ENCODE results near the gene CNR2. TPM values are rescaled to one million over a fixed set of nuclear protein-coding genes. Genes with fewer than 3 reads are reported as not detected.
"Not testable (repeated sequence)": the region's sequence is repeated elsewhere in the genome, so short reads cannot be mapped to it uniquely, and the experiment has no call there.

CNR2 gene
- polyA plus RNA-seq (2013, experiment 1 of 2; ENCODE audit: insufficient read length), result not detected
- not detected for polyA plus RNA-seq (2013, experiment 2 of 2; ENCODE audit: insufficient read length)

- no peak for DNase-seq
Measured at GRCh38 chr1:23913212-23913880, at the start of gene CNR2. Gene CNR2, minus strand, starts transcription at chr1:23913362. Its CDS starts 37,745 bp downstream, at chr1:23875617.

DNA sequence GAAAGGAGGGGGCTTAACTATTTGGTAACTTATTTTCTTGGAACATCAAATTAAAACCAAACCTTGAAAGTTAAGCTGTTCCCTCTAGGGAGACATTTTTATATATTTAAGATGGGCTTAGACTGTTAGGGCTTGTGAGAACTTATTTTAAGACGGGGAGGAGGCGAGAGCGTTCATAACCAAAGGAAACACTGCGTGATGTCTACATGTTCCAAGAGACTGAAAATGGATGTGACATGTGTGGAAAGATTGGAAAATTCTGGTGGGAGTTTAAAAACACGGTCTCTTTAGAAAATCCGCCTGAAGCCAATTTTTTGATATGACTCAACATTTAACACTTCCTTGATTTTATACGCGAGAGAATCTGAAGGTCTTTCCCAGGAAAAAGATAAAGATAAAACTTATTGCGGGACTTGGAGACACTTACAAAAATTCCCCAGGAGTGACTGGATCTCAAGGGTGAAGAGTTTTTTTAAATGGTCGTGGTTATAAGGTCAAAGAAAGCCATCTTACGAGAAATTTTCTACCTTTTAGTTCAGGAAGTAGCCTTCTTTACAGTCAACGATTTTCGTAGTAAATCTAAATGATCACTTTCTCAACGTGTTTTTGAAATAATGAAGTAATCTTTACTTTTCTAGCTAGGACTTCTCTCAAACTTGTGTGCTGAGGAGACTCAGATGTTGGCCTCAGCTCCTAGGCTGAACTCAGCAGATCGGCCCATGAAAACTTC, 47.3 kb upstream of the CNR2 start:
- peak; percentile 33 for DNase-seq

GRCh38 chr1:23959461-23960290, 46.5 kb upstream of the CNR2 start, which contains the start of gene PNRC2:
Gene PNRC2, plus strand, starts transcription at chr1:23959828. Its CDS starts 1,630 bp downstream, at chr1:23961458.
- peak; percentile 96 for DNase-seq

- DNase-seq, result peak; percentile 95
Measured at GRCh38 chr1:23958810-23959460, 45.8 kb upstream of the CNR2 start.

DNA sequence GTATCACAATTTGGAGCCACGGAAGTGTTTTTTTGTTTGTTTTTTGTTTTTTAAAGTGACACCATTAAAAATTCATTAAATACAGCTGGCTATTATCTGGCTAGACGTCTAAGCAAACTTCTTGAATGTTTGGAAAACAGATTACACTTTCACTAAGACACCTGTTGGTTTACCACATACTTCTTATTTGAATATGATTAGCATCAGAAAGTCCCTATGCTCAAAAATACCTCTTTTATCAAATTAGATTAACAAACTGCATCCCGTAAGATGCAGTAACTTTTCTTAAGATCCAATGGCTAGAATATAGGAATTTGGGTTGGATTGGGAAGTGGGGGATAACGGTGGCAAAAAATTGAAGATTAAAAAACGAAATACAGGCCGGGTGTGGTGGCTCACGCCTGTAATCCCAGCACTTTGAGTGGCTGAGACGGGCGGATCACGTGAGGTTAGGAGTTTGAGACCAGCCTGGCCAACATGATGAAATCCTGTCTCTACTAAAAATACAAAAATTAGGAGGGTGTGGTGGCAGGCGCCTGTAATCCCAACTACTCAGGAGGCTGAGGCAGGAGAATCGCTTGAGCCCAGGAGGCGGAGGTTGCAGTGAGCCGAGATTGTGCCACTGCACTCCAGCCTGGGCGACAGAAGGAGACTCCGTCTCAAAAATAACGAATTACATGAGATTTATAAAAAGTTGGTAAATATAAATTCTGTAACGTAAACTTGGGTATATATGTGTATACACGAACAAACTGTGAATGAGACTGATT, 45.1 kb upstream of the CNR2 start:
- not testable (repeated sequence) for DNase-seq

- DNase-seq, result no peak
Measured at GRCh38 chr1:23957096-23957495, 43.9 kb upstream of the CNR2 start.

GRCh38 chr1:23953020-23953419, 39.9 kb upstream of the CNR2 start:
- DNase-seq, result no peak

- no peak for DNase-seq
Measured at GRCh38 chr1:23947366-23947765, 34.2 kb upstream of the CNR2 start.

DNA sequence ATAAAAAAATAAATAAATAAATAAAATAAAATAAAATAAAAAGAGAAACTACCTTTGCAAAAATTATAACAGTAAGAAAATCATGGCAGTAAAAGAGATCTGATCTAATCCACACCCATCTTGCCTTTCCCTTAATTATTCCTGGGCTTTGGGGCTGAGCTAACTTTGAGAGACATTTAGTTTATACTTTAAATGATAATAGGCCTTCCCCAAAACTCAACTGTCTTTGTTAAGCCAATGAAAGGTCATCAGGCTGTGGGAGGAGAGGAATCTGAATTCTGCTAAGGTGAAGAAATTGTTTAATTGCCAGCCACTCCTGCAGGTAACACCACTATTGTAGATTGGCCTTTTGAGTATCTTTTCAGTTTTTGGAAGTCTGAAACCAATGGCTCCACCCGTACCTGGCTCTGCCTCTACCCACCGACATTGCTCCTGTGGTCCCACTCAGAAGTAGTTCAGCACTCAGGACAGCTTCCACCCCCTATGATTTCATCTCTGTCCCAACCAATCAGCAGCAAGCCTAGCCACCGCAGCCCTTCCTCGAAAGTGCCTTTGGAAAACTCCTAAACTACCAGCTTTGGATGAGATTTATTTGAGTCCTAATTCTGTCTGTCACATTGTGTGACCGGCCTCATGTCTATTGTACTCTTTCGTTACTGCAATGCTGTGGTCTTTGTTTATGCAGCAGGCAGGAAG, 23.5 kb upstream of the CNR2 start:
- peak; percentile 13 for DNase-seq

DNA sequence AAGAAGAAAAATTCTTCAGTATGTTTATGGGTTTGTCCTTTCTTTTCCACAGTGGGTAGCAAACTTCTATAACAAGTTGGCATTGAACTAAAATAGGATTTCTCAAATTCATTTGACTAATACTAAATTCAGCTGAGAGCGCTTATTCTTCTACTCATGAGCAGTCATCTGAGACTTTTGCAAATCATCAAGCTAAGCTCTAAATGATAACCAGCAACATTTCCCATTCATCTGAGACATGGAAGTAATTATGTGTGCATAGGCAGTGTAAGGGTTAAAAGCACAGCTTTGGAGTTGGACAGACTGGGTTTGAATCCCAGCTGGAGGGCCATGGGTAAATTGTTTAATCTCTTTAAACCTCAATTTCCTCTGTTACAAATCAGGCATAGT, 18.3 kb upstream of the CNR2 start:
- DNase-seq, result no peak

DNA sequence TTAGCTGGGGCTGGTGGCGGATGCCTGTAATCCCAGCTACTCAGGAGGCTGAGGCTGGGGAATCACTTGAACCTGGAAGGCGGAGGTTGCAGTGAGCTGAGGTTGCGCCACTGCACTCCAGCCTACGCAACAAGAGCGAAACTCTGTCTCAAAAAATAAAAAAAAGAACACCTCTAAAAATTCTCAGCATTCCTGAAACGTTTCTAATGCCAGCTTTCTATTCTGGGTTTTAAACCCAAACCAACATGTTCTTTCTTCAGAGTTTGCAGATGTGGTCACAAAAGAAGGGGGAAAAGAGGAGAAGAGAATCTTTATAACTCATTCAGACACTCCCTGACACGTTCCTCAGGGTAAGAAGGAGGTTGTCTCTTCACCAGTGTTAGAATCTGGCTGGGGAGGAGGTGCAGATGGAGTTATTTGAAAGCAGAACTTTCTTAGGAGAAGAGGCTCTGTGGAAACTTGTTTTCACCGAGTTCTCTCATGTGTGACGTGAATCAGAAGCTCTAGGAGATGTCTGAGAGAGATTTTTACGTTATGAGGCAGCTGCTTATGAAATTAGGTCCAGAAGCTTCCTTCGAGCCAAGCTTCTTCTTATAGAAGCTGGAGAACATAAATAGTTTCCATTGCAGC, 17.8 kb upstream of the CNR2 start:
- peak; percentile 34 for DNase-seq

DNA sequence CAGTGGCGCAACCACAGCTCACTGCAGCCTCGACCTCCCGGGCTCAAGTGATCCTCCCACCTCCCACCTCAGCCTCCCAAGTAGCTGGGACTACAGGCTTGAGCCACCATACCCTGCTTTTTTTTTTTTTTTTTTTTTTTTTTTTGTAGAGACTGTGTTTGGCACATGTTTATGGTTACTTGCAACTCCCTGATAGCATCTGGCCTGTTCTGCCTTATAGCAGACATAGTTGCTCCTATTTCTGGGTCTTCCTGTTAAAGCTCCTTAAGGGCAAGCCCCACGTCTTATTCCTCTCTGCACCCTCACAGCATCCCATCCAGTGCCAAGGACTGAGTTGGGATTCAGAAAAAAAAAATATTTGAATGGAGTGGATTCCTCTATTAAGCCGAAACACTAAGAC, 17.1 kb upstream of the CNR2 start:
- DNase-seq, result no peak

DNA sequence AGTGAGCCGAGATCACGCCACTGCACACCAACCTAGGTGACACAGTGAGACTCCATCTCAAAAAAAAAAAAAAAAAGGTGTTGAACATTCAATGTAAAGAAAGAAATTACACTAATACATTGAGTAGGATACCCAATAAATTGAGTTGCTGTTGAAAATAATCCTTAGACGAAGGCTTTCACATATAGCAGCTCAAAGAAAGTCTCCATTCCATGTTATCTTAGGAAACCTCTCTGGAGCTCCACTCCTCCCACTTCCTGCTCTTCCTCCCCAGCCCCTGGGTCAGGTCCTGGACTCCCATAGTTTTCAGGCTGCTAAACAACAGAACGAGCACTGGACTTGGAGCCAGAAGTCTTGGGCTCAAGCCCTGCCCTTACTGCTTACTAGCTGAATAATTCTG, 15.6 kb upstream of the CNR2 start:
- no peak for DNase-seq

GRCh38 chr1:23927097-23927496, 13.9 kb upstream of the CNR2 start:
- DNase-seq, result no peak

DNA sequence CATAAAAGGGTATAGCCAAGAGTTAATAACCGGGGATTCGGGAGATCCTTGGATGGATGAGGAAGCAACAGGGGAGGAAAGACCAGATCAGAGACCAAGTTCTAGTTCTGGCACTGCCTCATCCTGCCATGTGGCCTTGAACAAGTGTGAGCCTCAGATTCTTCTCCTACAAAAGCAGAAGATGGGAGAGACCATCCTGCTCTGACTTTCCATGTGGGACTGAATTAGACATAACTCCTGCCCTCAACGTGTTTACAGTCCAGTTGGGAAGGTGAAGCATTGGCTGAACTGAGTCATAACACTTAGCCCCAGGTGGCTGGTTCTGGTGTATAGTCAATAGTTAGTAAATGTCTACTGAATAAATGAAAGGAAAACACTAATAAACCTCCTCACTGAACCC, 12.1 kb upstream of the CNR2 start:
- no peak for DNase-seq

- DNase-seq, result no peak
Measured at GRCh38 chr1:23924601-23925000, 11.4 kb upstream of the CNR2 start.

DNA sequence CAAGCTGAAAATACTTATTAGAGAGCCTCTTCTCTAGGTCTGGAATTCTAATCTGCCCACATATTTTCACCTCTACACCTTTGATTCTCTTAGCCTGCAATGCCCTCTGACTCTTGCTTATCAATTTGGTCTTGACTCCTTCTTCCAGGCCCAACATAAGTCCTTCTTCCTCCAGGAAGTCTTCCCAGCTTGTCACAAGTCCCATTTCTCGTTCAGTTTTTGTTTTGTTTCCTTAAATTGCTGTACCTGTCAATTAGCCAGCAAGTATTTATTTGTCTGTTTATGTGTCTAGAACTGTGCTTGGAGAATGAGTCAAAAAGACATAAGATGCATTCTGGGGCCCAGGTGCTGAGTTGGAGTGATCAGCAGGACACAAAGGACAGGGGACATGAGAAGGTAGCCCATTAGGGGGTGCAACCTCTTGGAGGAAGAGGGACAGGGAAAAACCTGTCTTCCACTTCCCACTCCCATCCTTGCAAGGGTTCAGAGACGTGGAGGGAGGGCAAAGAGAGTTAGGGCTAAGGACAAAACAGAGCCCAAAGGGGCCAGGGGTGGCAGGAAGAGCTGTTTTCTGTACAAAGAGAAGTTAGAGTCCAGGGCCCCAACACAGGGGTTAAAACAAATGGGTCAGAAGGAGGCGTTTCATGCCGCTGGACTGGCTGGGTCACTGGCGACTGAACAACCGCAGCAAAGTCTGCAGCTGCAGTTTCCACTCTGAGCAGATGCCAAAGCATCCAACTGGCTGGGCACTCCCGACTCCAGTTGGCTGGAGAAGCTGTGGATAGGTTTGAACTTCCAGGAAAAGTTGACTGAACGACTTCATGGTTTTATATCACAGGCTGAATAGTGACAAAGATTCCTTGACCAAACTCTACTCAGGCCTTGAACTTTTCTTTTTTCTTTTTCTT, 10.7 kb upstream of the CNR2 start:
- no peak for DNase-seq

DNA sequence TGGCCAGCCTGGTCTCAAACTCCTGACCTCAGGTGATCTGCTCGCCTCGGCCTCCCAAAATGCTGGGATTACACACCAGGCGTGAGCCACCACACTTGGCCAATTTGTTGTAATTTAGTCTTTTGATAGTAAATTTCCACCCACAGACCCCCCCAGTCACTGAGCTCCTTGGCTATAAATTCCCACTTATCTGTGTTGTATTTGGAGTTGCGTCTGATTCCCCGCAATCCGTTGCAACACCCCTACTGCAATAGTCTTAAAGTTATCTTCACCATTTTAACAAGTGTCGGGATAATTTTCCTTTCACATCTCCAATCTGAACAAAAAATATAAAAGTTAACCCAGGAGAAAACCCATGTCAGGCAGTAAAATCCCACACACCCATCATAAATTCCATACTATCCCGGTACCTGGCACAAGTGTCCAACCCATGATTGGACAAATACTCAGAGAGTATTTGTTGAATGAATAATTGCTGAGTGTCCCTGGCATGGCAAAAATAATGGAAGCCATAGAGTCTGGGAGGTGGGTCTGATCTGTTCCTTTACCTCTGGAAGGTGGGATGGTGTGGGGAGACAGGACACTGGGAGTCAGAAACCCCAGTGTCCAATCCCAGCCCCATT, 9.3 kb upstream of the CNR2 start:
- no peak for DNase-seq

Data from fibroblast of skin of back (primary cell).